ENCODE measurements around the gene NMRAL1. TPM values are rescaled to one million over a fixed set of nuclear protein-coding genes. Genes with fewer than 3 reads are reported as not detected.

The NMRAL1 gene
- 10 to 100 TPM in 1 of 4 donors, 1 to 10 TPM in 3; 2.7 to 11.0 (median 9.1) TPM for total RNA-seq

- in situ Hi-C loops (cut with MboI; ENCODE audit: low sequenced_read_pairs in 4 of 4), result no loop called here
These were observed at the start of gene NMRAL1 for GRCh38 chr16:4474192-4474961. NMRAL1 (minus strand) TSS chr16:4474625; CDS start chr16:4474132, 493 bp downstream.

GRCh38 chr16:4523686-4524085 lies 49.3 kb upstream of the NMRAL1 start:
- H3K27ac ChIP-seq, result peak overlapping the region; percentile 13 to 76 (median 47)
- peaks cover 40 to 67% of the 10 kb centered on the region in 2 donors for H3K4me1 ChIP-seq
- H3K36me3 ChIP-seq, result no peaks in the 10 kb centered on the region
- no peaks in the 10 kb centered on the region for H3K27me3 ChIP-seq
- ATAC-seq, result no peak
- in situ Hi-C loops (cut with MboI; ENCODE audit: low sequenced_read_pairs in 4 of 4) (loop anchor here in 1 of 4 donors (25.0 kb wide), 1 partner anchor 89 kb away; the partner anchor contains the start of genes MGRN1 and UBALD1), intact Hi-C loops (cut with DNase I; ENCODE audit: low total_unique reads) (no loop called here)
- TF ChIP-seq POLR2A (IDR thresholded peaks at IDR 0.05) (no peak), CTCF (IDR thresholded peaks at IDR 0.05 in 4 of 5, conservative IDR thresholded peaks at IDR 0.05 in 1 of 5) (no peak)
- no peak for DNase-seq
- no peak overlapping the region for H3K4me3 ChIP-seq
- no peaks in the 10 kb centered on the region for H3K9me3 ChIP-seq

More at GRCh38 chr16:4474192-4474961, at the start of gene NMRAL1:
- Histone ChIP-seq H3K36me3 (no peaks in the 10 kb centered on the region), H3K27ac (peak within 1 kb of the TSS; percentile 70 to 77 (median 72)), H3K4me1 (peaks cover 11 to 22% of the 10 kb centered on the region in 2 donors), H3K27me3 (peaks cover 0 to 12% (median 12%) of the 10 kb centered on the region in 3 donors), H3K9me3 (no peaks in the 10 kb centered on the region), H3K4me3 (peak within 1 kb of the TSS; percentile 59 to 69 (median 62))
- peak; percentile 35 to 37 for ATAC-seq
- intact Hi-C loops (cut with DNase I; ENCODE audit: low total_unique reads), result no loop called here
- DNase-seq, result peak; percentile 65 to 75
- TF ChIP-seq CTCF (IDR thresholded peaks at IDR 0.05 in 4 of 5, conservative IDR thresholded peaks at IDR 0.05 in 1 of 5) (no peak), POLR2A (IDR thresholded peaks at IDR 0.05) (peak; percentile 32 to 42)

GRCh38 chr16:4522051-4522581 lies 47.7 kb upstream of the NMRAL1 start:
- Histone ChIP-seq H3K9me3 (no peaks in the 10 kb centered on the region), H3K36me3 (no peaks in the 10 kb centered on the region), H3K4me1 (peaks cover 40 to 68% of the 10 kb centered on the region in 2 donors), H3K4me3 (no peak overlapping the region), H3K27ac (peak overlapping the region; percentile 23 to 76 (median 62)), H3K27me3 (no peaks in the 10 kb centered on the region)
- intact Hi-C loops (cut with DNase I; ENCODE audit: low total_unique reads), result no loop called here
- in situ Hi-C loops (cut with MboI; ENCODE audit: low sequenced_read_pairs in 4 of 4), result loop anchor here in 1 of 4 donors (25.0 kb wide), 1 partner anchor 90 kb away; the partner anchor contains the start of genes MGRN1 and UBALD1
- peak in 1 of 2 donors; percentile 50 for DNase-seq
- ATAC-seq, result peak; percentile 42 to 58
- TF ChIP-seq POLR2A (IDR thresholded peaks at IDR 0.05) (no peak), CTCF (IDR thresholded peaks at IDR 0.05 in 4 of 5, conservative IDR thresholded peaks at IDR 0.05 in 1 of 5) (peak in 1 of 5 experiments; percentile 5)

- H3K36me3 ChIP-seq, result no peaks in the 10 kb centered on the region
- TF ChIP-seq POLR2A (IDR thresholded peaks at IDR 0.05), result no peak
- peaks cover 38 to 72% of the 10 kb centered on the region in 2 donors for H3K4me1 ChIP-seq
- intact Hi-C loops (cut with DNase I; ENCODE audit: low total_unique reads) (no loop called here), in situ Hi-C loops (cut with MboI; ENCODE audit: low sequenced_read_pairs in 4 of 4) (loop anchor here in 1 of 4 donors (25.0 kb wide), 1 partner anchor 91 kb away; the partner anchor contains the start of genes MGRN1 and UBALD1)
- H3K27me3 ChIP-seq, result no peaks in the 10 kb centered on the region
- H3K9me3 ChIP-seq, result no peaks in the 10 kb centered on the region
- ATAC-seq (no peak), DNase-seq (no peak)
- peak overlapping the region in 1 of 4 donors; percentile 76 for H3K27ac ChIP-seq
- no peak overlapping the region for H3K4me3 ChIP-seq
These were observed 46.5 kb upstream of the NMRAL1 start for GRCh38 chr16:4520913-4521312.
